Gastrocnemius medialis (tissue), 4 donors: Measurements from ENCODE around the gene C10orf90.

Experiments
- CTCF ChIP-seq, 5 experiments: fragments of 450-650 bp in 3 of 5; fragments of 200-600 bp in 2 of 5; sonication (generic) in 2 of 5; IDR thresholded peaks in 4 of 5; conservative IDR thresholded peaks in 1 of 5; 1 replicate in 4 of 5; 2 replicates in 1 of 5; pipeline ENCODE4 v1.5.1; 2016 to 2019; ENCODE audit warnings: antibody characterized with exemption in 5 of 5, mild to moderate bottlenecking in 3 of 5, moderate library complexity in 3 of 5
- POLR2A ChIP-seq, 2 donors: fragments of 450-650 bp; IDR thresholded peaks; one replicate each; pipeline ENCODE4 v1.6.1; 2017; ENCODE audit warnings: antibody characterized with exemption in 2 of 2, mild to moderate bottlenecking in 2 of 2, moderate library complexity in 2 of 2

- TF ChIP-seq CTCF (IDR thresholded peaks at IDR 0.05 in 4 of 5, conservative IDR thresholded peaks at IDR 0.05 in 1 of 5) (no peak), POLR2A (IDR thresholded peaks at IDR 0.05) (no peak)
Observed at GRCh38 chr10:126705951-126706565, 35.6 kb upstream of the C10orf90 start.
